ENCODE results near the gene COMMD1. TPM values are rescaled to one million over a fixed set of nuclear protein-coding genes. Genes with fewer than 3 reads are reported as not detected.
A peak's percentile ranks its signal among the peaks of the same experiment; 100 is the strongest.

COMMD1 gene
- total and polyA plus RNA-seq, 3 experiments from 2014 or later: 36.4 to 54.6 (median 41.2) TPM

DNA sequence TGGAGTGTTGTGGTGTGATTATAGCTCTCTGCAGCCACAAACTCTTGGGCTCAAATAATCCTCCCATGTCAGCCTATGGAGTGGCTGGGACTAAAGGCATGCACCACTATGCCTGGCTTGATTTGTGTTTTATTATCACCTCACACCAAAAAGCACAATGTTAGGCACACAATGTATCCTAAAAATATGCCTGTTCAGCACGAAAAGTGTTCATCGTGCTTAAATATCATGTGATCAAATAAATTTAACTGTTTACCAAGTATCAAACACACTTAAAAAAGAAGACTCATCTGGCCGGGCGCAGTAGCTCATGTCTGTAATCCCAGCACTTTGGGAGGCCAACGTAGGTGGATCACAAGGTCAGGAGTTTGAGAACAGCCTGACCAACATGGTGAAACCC lies 22.6 kb upstream of the COMMD1 start:
- ChIA-PET CTCF (interaction anchor here (0.6 kb wide), 1 partner anchor 1708 kb away, joined by 3 read pairs; no protein-coding TSS in a partner anchor), POLR2A (no interaction called here)
- peaks cover 0 to 2% of the 10 kb centered on the region in 2 donors for H3K27me3 Mint-ChIP-seq
- no peak overlapping the region for H3K27ac ChIP-seq (ENCODE audit: low read depth, low read length)
- peaks cover 50% of the 10 kb centered on the region for H3K36me3 ChIP-seq (ENCODE audit: insufficient read depth, low read length)
- H3K36me3 Mint-ChIP-seq: peaks cover 0 to 81% (median 2%) of the 10 kb centered on the region in 3 donors
- H3K4me1 ChIP-seq (ENCODE audit: insufficient read depth, low read length): peaks cover 19% of the 10 kb centered on the region
- peaks cover 19 to 24% (median 23%) of the 10 kb centered on the region in 3 donors for H3K4me1 Mint-ChIP-seq
- no peaks in the 10 kb centered on the region for H3K9me3 Mint-ChIP-seq
- no peak overlapping the region for H3K4me3 Mint-ChIP-seq
- no peaks in the 10 kb centered on the region for H3K27me3 ChIP-seq (ENCODE audit: insufficient read depth, low read length, poor library complexity, severe bottlenecking)
- H3K27ac Mint-ChIP-seq: peak overlapping the region in 1 of 8 donors; percentile 15
- no peak overlapping the region for H3K4me3 ChIP-seq (ENCODE audit: low read length)
- H3K9me3 ChIP-seq (ENCODE audit: low read length): no peaks in the 10 kb centered on the region
- no peak for DNase-seq

DNA sequence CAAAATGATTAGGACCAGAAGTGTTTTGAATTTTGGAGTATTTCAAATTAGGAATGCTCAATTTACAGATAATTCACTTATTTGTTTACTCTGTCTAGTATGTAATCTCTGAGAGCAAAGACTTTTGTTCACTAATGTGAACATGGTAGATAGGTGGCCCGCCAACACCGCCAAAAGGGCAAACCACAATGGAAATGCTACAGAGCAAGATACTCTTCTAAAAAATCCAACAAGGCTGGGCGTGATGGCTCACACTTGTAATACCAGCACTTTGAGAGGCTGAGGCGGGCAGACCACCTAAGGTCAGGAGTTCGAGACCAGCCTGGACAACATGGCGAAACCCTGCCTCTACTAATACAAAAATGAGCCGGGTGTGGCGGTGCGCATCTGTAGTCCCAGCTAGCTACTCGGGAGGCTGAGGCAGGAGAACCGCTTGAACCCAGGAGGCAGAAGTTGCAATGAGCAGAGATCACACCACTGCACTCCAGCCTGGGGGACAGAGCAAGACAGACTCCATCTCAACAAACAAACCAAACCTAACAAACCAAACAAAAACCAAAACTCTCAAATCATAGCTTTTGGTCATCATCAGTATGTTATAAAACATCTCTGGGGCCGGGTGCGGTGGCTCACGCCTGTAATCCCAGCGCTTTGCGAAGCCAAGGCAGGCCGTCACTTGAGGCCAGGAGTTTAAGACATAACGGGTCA lies 19.4 kb upstream of the COMMD1 start:
- Mint-ChIP-seq H3K27ac (peak overlapping the region; percentile 76 to 100 (median 100)), H3K9me3 (no peaks in the 10 kb centered on the region), H3K36me3 (peaks cover 0 to 61% (median 2%) of the 10 kb centered on the region in 3 donors), H3K4me3 (peak overlapping the region; percentile 97 to 100 (median 99)), H3K4me1 (peaks cover 24 to 37% (median 32%) of the 10 kb centered on the region in 3 donors), H3K27me3 (peaks cover 0 to 6% of the 10 kb centered on the region in 2 donors)
- POLR2A ChIA-PET: interaction anchor here (0.8 kb wide), 1 partner anchor 124 kb away, joined by 4 read pairs; no protein-coding TSS in a partner anchor
- H3K4me3 ChIP-seq (ENCODE audit: low read length): peak overlapping the region; percentile 98
- H3K36me3 ChIP-seq (ENCODE audit: insufficient read depth, low read length): peaks cover 25% of the 10 kb centered on the region
- CTCF ChIA-PET: no interaction called here
- H3K4me1 ChIP-seq (ENCODE audit: insufficient read depth, low read length): peaks cover 19% of the 10 kb centered on the region
- DNase-seq: no peak
- no peaks in the 10 kb centered on the region for H3K9me3 ChIP-seq (ENCODE audit: low read length)
- H3K27me3 ChIP-seq (ENCODE audit: insufficient read depth, low read length, poor library complexity, severe bottlenecking): no peaks in the 10 kb centered on the region
- peak overlapping the region; percentile 96 for H3K27ac ChIP-seq (ENCODE audit: low read depth, low read length)

DNA sequence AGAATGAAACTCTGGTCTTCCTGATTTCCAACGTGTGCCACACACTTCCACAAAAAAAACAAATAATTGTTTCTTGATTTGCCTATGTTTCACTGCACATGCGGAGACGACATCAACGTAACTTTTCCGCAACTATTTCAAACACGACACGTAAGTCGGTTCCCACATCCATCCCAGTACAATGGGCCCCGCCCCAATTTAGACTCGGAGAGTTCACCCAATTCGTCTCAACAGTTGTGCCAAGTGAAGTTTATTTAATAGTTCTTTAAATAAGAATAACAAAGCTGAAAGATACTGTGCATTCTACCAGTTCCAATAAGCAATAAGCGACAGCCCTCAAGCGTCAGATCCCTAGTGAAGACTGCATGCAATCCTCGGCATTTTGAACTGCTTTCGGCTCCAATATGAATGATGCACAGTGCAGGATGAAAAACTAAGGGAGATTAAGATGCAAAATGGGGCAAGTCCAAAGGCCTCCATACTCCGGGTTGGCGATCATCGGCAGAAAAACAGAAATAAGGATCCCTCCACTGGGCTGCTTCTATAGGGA lies 17.7 kb upstream of the COMMD1 start:
- CTCF ChIA-PET: no interaction called here
- peaks cover 24 to 37% (median 32%) of the 10 kb centered on the region in 3 donors for H3K4me1 Mint-ChIP-seq
- H3K36me3 Mint-ChIP-seq: peaks cover 0 to 45% (median 2%) of the 10 kb centered on the region in 3 donors
- H3K4me3 Mint-ChIP-seq: peak overlapping the region; percentile 97 to 100 (median 99)
- no peaks in the 10 kb centered on the region for H3K9me3 Mint-ChIP-seq
- peak overlapping the region; percentile 98 for H3K4me3 ChIP-seq (ENCODE audit: low read length)
- H3K4me1 ChIP-seq (ENCODE audit: insufficient read depth, low read length): peaks cover 19% of the 10 kb centered on the region
- H3K27me3 ChIP-seq (ENCODE audit: insufficient read depth, low read length, poor library complexity, severe bottlenecking): no peaks in the 10 kb centered on the region
- H3K9me3 ChIP-seq (ENCODE audit: low read length): no peaks in the 10 kb centered on the region
- POLR2A ChIA-PET: no interaction called here
- DNase-seq: no peak
- peaks cover 0 to 6% of the 10 kb centered on the region in 2 donors for H3K27me3 Mint-ChIP-seq
- H3K27ac Mint-ChIP-seq: peak overlapping the region; percentile 97 to 100 (median 100)
- peaks cover 15% of the 10 kb centered on the region for H3K36me3 ChIP-seq (ENCODE audit: insufficient read depth, low read length)
- peak overlapping the region; percentile 96 for H3K27ac ChIP-seq (ENCODE audit: low read depth, low read length)

DNA sequence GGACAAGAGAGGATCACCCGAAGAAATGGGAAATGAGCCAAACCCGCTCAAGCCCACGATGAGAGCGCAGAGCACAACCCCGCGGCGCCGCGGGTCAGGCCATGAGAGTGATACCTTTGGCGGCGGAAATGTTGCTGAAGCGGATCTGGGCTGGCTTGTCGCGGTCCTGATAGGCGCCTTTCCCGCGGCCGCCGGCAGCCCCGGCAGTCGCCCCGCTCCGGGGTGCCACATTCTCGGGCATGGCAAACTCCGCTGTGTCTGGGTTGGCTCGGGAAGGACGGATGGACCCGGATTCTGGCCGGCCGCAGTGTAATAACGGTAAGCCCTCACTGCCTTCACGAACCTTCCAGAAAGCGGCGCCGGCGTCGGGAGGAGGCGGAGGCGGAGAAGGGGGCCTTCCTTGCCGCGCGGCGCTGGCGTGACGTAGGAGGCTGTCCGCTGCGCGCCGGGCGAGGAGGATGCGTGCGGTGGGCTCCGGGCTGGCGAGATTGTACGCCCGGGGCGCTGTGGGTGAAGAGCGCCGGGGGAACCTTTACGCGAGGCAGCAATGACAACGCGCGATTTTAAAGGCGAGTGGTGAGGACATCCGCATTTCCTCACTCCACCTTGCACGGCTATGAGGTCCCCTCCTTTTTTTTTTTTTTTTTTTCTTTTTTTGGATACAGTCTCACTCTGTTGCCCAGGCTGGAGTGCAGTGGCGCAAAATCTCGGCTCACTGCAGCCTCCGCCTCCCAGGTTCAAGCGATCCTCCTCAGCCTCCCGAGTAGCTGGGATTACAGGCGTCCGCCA lies 17.0 kb upstream of the COMMD1 start, which contains the start of gene CCT4:
Gene CCT4, minus strand, starts transcription at position 390 of the 789 bp plus-strand sequence. Its CDS starts 149 bp downstream, at position 241.
- Histone ChIP-seq H3K27ac (ENCODE audit: low read depth, low read length) (peak within 1 kb of the TSS; percentile 96), H3K27me3 (ENCODE audit: insufficient read depth, low read length, poor library complexity, severe bottlenecking) (no peaks in the 10 kb centered on the region), H3K4me1 (ENCODE audit: insufficient read depth, low read length) (peaks cover 19% of the 10 kb centered on the region), H3K9me3 (ENCODE audit: low read length) (no peaks in the 10 kb centered on the region), H3K36me3 (ENCODE audit: insufficient read depth, low read length) (peaks cover 8% of the 10 kb centered on the region), H3K4me3 (ENCODE audit: low read length) (peak within 1 kb of the TSS; percentile 98)
- DNase-seq: peak; percentile 84 to 98 (median 92)
- POLR2A ChIA-PET: interaction anchor here (0.6 to 0.9 kb wide), 5 partner anchors 41 to 1967 kb away, joined by 3 to 8 read pairs (median 7); partner anchors contain the start of genes WDPCP and XPO1
- CTCF ChIA-PET: no interaction called here
- peak within 1 kb of the TSS; percentile 97 to 100 (median 99) for H3K4me3 Mint-ChIP-seq
- peak within 1 kb of the TSS; percentile 97 to 100 (median 100) for H3K27ac Mint-ChIP-seq
- peaks cover 0 to 6% of the 10 kb centered on the region in 2 donors for H3K27me3 Mint-ChIP-seq
- H3K9me3 Mint-ChIP-seq: no peaks in the 10 kb centered on the region
- peaks cover 24 to 37% (median 32%) of the 10 kb centered on the region in 3 donors for H3K4me1 Mint-ChIP-seq
- peaks cover 0 to 40% (median 2%) of the 10 kb centered on the region in 3 donors for H3K36me3 Mint-ChIP-seq

DNA sequence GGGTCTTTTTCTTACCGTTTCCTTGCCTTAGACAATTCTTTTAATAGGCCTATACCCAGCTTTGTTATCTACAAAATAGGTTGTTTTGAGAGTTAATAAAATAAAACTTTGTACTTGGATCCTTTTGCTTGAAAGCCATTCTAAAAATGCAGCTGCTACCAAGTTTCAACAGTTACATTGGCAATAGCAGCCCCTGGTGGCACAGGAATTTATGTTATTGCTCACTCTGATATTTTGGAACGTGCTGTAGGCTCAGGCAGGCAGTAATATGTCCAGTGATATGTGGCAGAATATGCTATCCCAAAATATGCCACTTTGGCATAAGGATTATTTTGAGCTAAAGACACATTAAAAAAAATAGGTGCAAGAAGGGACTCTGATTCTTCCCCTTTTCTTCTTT lies 6.7 kb upstream of the COMMD1 start:
- no peak overlapping the region for H3K27ac Mint-ChIP-seq

DNA sequence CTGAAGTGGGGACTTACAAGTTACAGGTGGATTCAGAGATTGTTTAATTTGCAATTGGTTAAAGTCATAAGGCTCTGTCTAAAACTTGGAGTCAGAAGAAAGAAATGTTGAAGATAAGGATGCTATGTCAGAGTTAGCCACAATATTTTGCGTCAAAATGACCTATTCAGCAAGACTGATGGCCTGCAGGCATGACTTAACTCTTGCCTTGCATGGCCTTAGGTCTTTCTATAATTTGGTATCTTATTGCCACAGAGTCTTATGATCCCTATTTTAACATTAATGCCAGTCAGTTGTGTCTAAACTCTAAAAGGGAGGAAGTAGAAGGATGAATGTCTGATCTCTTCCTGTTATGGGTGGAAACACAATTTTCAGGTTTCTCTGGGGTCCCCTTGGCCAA lies 5.2 kb upstream of the COMMD1 start:
- no peaks in the 10 kb centered on the region for H3K27me3 ChIP-seq (ENCODE audit: insufficient read depth, low read length, poor library complexity, severe bottlenecking)
- no peak overlapping the region for H3K27ac ChIP-seq (ENCODE audit: low read depth, low read length)
- DNase-seq: no peak
- Mint-ChIP-seq H3K4me3 (peak overlapping the region in 1 of 7 donors; percentile 69), H3K9me3 (no peaks in the 10 kb centered on the region), H3K27me3 (no peaks in the 10 kb centered on the region), H3K4me1 (peaks cover 6 to 8% (median 8%) of the 10 kb centered on the region in 3 donors), H3K27ac (peak overlapping the region in 1 of 8 donors; percentile 13), H3K36me3 (no peaks in the 10 kb centered on the region)
- ChIA-PET POLR2A (no interaction called here), CTCF (no interaction called here)
- no peaks in the 10 kb centered on the region for H3K36me3 ChIP-seq (ENCODE audit: insufficient read depth, low read length)
- H3K4me1 ChIP-seq (ENCODE audit: insufficient read depth, low read length): peaks cover 7% of the 10 kb centered on the region
- no peaks in the 10 kb centered on the region for H3K9me3 ChIP-seq (ENCODE audit: low read length)
- H3K4me3 ChIP-seq (ENCODE audit: low read length): no peak overlapping the region

More for the DNA sequence above, 6.7 kb upstream of the COMMD1 start:
- H3K4me1 ChIP-seq (ENCODE audit: insufficient read depth, low read length): no peaks in the 10 kb centered on the region
- H3K27me3 ChIP-seq (ENCODE audit: insufficient read depth, low read length, poor library complexity, severe bottlenecking): no peaks in the 10 kb centered on the region
- Mint-ChIP-seq H3K4me3 (no peak overlapping the region), H3K9me3 (no peaks in the 10 kb centered on the region), H3K27me3 (no peaks in the 10 kb centered on the region), H3K36me3 (no peaks in the 10 kb centered on the region), H3K4me1 (no peaks in the 10 kb centered on the region)
- H3K9me3 ChIP-seq (ENCODE audit: low read length): no peaks in the 10 kb centered on the region
- H3K36me3 ChIP-seq (ENCODE audit: insufficient read depth, low read length): no peaks in the 10 kb centered on the region
- POLR2A ChIA-PET: no interaction called here
- no peak overlapping the region for H3K27ac ChIP-seq (ENCODE audit: low read depth, low read length)
- CTCF ChIA-PET: no interaction called here
- no peak for DNase-seq
- no peak overlapping the region for H3K4me3 ChIP-seq (ENCODE audit: low read length)

DNA sequence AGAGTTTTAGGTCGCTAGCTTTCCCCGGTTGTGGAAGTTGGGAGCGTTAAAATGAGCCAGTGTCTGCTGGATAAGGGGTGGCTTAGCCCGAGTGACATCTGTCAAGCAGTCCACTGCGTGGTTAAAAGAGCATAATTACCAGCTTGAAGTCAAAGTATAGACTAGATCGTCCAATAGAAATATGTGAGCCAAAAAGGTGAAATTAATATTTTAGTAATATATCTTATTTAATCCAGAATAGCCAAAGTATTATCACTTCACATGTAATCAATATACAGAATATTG lies 654 bp downstream of the COMMD1 start:
- POLR2A ChIA-PET: no interaction called here
- peaks cover 0 to 9% (median 0%) of the 10 kb centered on the region in 3 donors for H3K36me3 Mint-ChIP-seq
- peak overlapping the region; percentile 64 to 92 (median 90) for H3K27ac Mint-ChIP-seq
- peak overlapping the region; percentile 72 for H3K27ac ChIP-seq (ENCODE audit: low read depth, low read length)
- H3K4me1 ChIP-seq (ENCODE audit: insufficient read depth, low read length): peaks cover 8% of the 10 kb centered on the region
- no peak for DNase-seq
- peak overlapping the region; percentile 91 for H3K4me3 ChIP-seq (ENCODE audit: low read length)
- no peaks in the 10 kb centered on the region for H3K27me3 Mint-ChIP-seq
- CTCF ChIA-PET: no interaction called here
- no peaks in the 10 kb centered on the region for H3K27me3 ChIP-seq (ENCODE audit: insufficient read depth, low read length, poor library complexity, severe bottlenecking)
- peak overlapping the region; percentile 94 to 99 (median 96) for H3K4me3 Mint-ChIP-seq
- H3K4me1 Mint-ChIP-seq: peaks cover 20 to 43% (median 38%) of the 10 kb centered on the region in 3 donors
- H3K9me3 ChIP-seq (ENCODE audit: low read length): no peaks in the 10 kb centered on the region
- no peaks in the 10 kb centered on the region for H3K9me3 Mint-ChIP-seq
- no peaks in the 10 kb centered on the region for H3K36me3 ChIP-seq (ENCODE audit: insufficient read depth, low read length)
